HG03342 (cell line): ENCODE measurements around the gene INA.

Experiments
- ATAC-seq: cut with Tn5 transposase; IDR thresholded peaks from one replicate; pipeline ENCODE4 v1.9.1; 2021; ENCODE audit warnings: mild to moderate bottlenecking, moderate library complexity; ENCODE audit not compliant: unreplicated experiment

INA gene

DNA sequence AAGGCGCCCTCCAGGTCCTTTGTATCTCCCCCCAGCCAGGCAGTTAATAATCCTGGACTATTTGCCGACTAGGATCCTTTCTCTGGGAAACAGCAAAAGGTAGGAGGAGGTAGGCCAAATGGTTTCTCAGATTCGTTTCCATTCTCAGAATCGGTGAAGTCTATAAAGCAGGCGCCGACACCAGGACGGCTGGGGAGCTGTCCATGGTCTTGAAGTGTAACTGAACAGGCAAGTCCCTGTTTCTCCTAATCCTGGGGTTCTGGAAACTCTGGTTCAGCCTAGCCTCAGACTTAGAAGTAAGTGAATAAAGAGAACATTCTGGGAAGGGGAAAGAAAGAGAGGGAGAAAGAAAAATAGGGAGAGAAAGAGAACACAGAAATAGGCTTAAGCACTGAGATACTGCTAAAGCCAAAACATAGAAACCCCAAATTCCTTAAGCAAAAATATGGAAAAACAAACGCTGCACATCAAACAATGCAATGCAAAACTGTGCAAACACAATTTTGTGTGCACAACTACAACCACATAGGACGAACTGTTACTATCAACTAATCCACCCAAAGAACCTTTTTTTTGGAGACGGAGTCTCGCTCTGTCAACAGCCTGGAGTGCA is 11.1 kb upstream of the INA start:
- ATAC-seq, result no peak

DNA sequence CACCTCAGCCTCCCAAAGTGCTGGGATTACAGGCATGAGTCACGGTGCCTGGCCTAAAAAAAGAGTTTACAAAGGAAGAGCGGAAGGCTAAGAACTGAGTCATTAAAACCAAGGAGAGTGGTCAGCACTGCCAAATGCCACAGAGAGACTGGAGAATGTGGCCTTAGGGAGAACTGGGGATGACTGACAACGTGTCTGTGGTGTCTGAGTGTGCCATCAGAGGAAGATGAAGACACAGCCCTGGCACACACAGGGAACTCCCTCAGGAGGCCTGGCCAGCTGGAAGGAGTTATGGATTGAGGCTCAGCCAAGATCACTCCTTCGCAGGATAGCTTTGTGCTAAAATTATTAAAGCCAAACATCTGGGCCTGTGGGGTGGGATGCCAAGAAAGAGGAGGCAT is 3.9 kb upstream of the INA start:
- ATAC-seq, result no peak

DNA sequence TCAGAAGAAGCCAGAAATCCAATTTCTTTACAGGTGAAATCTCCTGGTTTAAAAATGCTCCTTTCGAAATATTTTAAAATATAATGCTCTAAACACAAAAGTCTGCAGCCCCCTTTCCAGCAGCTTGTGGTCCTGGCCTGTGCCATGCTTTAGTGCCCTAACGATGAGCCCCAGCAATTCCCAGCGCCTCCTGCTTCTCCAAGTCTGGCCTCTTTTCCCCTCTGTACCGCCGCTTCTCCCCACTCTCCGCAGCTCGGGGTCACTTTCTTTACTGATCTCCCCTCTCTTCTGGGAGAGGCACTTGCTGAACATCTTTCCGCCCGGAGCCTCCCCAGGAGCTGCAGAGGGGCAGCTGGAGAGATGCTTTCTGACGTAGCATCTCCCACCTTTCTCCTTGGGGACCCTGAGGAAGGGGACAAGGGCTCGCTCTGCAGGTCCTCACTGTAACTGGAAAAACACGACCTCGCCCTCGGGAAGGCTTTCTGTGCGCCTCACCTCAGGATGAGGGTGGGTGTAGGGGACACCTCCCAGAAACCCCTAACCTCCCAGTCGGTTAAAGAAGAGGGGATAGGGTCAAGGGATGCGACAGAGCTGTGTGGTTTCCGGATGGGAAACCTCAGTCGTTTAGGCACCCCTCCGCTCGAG is 565 bp upstream of the INA start:
- no peak for ATAC-seq

DNA sequence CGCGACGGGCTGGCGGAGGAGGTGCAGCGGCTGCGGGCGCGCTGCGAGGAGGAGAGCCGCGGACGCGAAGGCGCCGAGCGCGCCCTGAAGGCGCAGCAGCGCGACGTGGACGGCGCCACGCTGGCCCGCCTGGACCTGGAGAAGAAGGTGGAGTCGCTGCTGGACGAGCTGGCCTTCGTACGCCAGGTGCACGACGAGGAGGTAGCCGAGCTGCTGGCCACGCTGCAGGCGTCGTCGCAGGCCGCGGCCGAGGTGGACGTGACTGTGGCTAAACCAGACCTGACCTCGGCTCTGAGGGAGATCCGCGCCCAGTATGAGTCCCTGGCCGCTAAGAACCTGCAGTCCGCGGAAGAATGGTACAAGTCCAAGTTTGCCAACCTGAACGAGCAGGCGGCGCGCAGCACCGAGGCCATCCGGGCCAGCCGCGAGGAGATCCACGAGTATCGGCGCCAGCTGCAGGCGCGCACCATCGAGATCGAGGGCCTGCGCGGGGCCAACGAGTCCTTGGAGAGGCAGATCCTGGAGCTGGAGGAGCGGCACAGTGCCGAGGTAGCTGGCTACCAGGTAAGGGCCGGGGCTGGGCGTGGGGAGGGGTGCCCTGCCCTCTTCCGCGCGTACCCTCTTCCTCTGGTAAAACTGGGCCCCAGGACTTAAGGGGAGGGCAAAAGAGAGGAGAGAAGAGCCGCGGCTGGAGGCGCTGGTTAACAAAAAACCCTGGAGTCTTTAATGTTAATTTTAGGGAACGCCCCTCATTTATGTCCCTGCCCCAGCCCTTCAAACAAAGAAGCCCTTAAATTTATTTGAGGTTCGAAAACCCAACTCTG is 987 bp downstream of the INA start:
- no peak for ATAC-seq

- no peak for ATAC-seq
These were observed 1.5 kb downstream of the INA start for GRCh38 chr10:103278537-103278823.

DNA sequence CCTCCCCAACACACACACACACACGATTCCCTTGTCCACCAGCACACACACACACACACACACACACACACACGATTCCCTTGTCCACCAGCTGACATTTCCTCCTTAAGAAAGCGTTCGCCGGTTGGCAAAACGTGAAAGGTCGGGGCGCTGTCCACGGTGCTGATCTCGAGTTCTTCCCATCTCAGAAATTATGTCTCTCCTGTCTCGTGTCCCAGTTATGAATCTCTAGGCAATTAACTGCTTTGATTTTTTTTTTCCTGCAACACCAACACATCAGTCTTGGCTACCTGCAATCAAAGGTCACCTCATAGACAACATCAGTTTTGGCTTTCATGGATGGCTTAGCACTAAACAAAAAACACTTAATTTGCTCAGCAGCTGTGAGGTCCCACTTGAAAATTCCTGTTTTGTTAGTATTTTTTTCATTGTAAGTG is 1.9 kb downstream of the INA start:
- ATAC-seq, result no peak

GRCh38 chr10:103280031-103280430 is 3.1 kb downstream of the INA start:
- ATAC-seq, result no peak

DNA sequence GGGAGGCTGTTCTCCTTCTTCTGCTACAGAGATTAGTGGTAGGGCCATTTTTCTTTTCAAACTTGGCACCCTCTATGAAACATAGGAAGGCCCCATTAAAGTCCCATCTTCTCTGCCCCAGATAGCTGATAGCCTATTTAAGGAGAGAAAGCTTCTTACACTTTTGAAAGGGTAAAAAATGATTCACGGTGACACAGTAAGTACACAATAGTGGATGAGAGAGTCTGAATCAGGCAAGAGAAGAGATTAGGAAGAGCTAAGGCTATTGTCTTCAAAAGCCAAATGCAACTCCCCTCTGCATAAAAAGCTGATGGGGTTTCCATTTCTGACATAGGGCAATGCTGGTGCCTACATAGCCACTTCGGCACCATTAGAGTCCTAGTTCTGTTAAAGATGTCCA is 3.6 kb downstream of the INA start:
- ATAC-seq, result no peak

GRCh38 chr10:103281753-103282152 is 4.8 kb downstream of the INA start:
- no peak for ATAC-seq

- no peak for ATAC-seq
These were observed 6.0 kb downstream of the INA start for GRCh38 chr10:103282961-103283360.

DNA sequence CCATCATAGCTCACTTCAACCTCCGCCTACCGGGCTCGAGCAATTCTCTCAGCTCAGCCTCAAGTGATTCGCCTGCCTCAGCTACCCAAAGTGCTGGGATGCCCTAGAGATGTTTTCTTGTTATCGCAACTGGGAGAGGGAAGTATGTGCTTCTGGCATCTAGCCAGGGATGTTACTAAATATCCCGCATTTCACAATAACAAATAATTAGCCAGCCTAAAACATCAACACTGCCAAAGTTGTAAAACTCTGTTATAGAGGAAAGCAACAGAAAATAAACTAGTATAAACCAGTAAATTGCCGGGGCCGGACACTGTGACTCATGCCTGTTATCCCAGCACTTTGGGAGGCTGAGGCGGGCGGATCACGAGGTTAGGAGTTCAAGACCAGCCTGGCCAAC is 7.2 kb downstream of the INA start:
- ATAC-seq, result no peak

- no peak for ATAC-seq
These were observed 11.1 kb downstream of the INA start for GRCh38 chr10:103287992-103288391.

- no peak for ATAC-seq
These were observed 14.7 kb downstream of the INA start for GRCh38 chr10:103291588-103291987.

- no peak for ATAC-seq
These were observed 18.6 kb downstream of the INA start for GRCh38 chr10:103295374-103296015.

DNA sequence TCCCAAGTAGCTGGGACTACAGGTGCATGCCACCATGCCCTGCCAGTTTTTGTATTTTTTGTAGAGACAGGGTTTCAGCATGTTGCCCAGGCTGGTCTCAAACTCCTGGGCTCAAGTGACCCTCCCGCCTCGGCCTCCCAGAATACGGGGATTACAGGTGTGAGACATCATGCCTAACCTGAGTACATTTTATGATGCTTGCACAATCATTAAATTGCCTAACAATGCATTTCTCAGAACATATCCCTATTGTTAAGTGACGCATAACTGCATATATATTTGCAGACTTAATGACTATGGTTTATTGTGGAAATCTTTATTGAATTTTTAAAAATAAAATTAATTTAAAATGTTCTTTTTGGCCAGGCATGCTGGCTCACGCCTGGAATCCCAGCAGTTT is 30.7 kb downstream of the INA start:
- no peak for ATAC-seq

DNA sequence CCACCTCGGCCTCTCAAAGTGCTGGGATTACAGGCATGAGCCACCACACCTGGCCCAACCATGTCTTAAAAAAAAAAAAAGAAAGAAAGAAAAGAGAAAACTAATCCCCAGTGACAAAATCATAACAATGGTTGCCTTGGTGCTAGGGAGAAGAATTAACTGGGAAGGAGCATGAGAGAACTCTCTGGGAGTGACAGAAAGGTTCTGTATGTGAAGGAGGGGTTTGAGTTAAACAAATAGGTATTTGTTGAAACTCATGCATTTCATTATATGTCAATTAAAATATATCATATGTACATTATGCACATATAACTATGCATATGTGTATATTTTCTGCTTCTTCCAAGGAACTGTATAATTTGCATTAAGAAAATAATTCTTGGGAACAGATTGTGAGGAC is 33.3 kb downstream of the INA start:
- ATAC-seq, result no peak

DNA sequence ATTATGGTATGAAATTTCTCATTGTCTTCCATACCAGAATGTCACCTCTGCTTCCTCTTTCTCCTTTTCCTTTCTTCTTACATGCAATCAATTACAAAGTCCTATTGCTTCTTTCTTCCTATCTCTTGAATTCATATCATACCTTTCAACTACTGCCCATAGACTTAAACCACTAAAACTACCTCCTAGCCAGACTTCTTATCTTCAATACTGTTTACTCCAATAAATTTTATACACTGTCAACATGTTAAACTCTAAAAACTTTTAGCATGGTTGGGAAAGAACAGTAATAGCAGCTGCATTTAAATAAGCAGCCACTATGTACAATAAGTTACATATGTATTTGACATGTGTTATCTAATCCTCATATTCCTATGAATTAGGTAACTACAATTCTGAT is 39.1 kb downstream of the INA start:
- ATAC-seq, result no peak

- no peak for ATAC-seq
These were observed 51.0 kb downstream of the INA start for GRCh38 chr10:103327906-103328305.

GRCh38 chr10:103333934-103334520 is 57.1 kb downstream of the INA start:
- no peak for ATAC-seq

DNA sequence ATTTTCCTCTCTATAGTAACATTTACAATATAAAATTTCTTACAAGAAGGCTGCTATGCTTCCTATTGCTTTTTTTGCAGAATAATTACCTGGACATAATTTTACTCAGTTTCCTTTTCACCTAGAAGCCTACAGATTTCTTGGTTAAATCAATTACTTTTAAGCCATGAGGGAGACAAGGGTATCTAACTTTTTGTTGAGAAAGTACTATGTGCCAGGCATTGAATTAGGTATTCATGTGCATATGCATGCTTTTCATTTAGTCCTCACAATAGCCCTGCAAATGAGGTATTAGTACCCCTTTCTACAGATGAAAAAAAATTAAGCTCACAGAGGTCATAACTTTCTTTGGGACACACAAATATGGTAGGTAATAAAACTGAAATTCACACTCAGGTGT is 57.6 kb downstream of the INA start:
- ATAC-seq, result no peak

GRCh38 chr10:103336370-103336769 is 59.4 kb downstream of the INA start:
- no peak for ATAC-seq
